ENCODE results near the gene SERTAD2. TPM values are rescaled to one million over a fixed set of nuclear protein-coding genes. Genes with fewer than 3 reads are reported as not detected.

The SERTAD2 gene
- total RNA-seq, 2 donors from 2014 or later = 15.3 to 26.0 TPM

GRCh38 chr2:64624108-64624610, 29.6 kb downstream of the SERTAD2 start:
- H3K4me1 ChIP-seq (replicated peaks) = no peaks in the 10 kb centered on the region
- 92% methylated on average over 6 of the region's 6 CpGs for WGBS
- TF ChIP-seq POLR2A (IDR thresholded peaks at IDR 0.05) (no peak), CTCF (IDR thresholded peaks at IDR 0.05) (no peak), POLR2AphosphoS5 (IDR thresholded peaks at IDR 0.05) (no peak)
- no peaks in the 10 kb centered on the region for H3K36me3 ChIP-seq
- no peak for DNase-seq (ENCODE audit: low spot score)
- no peak overlapping the region for H3K27ac ChIP-seq
- intact Hi-C loops (cut with DNase I) = no loop called here
- H3K27me3 ChIP-seq (replicated peaks; ENCODE audit: insufficient read depth) = no peaks in the 10 kb centered on the region
- no peak overlapping the region for H3K4me3 ChIP-seq
- H3K9me3 ChIP-seq = no peaks in the 10 kb centered on the region

- Histone ChIP-seq H3K27ac (no peak overlapping the region), H3K36me3 (no peaks in the 10 kb centered on the region), H3K9me3 (no peaks in the 10 kb centered on the region), H3K4me3 (no peak overlapping the region), H3K4me1 (replicated peaks) (no peaks in the 10 kb centered on the region), H3K27me3 (replicated peaks; ENCODE audit: insufficient read depth) (no peaks in the 10 kb centered on the region)
- no peak for TF ChIP-seq CTCF (IDR thresholded peaks at IDR 0.05)
- TF ChIP-seq POLR2AphosphoS5 (IDR thresholded peaks at IDR 0.05) = no peak
- TF ChIP-seq POLR2A (IDR thresholded peaks at IDR 0.05) = no peak
- intact Hi-C loops (cut with DNase I) = no loop called here
- no peak for DNase-seq (ENCODE audit: low spot score)
- WGBS = 74% methylated on average over 13 of the region's 13 CpGs
Measured at GRCh38 chr2:64623242-64623850, 30.4 kb downstream of the SERTAD2 start.

GRCh38 chr2:64622443-64623241, 31.1 kb downstream of the SERTAD2 start:
- Histone ChIP-seq H3K4me1 (replicated peaks) (no peaks in the 10 kb centered on the region), H3K36me3 (no peaks in the 10 kb centered on the region), H3K9me3 (no peaks in the 10 kb centered on the region), H3K4me3 (no peak overlapping the region), H3K27ac (no peak overlapping the region), H3K27me3 (replicated peaks; ENCODE audit: insufficient read depth) (no peaks in the 10 kb centered on the region)
- intact Hi-C loops (cut with DNase I) = no loop called here
- no peak for TF ChIP-seq CTCF (IDR thresholded peaks at IDR 0.05)
- no peak for TF ChIP-seq POLR2A (IDR thresholded peaks at IDR 0.05)
- TF ChIP-seq POLR2AphosphoS5 (IDR thresholded peaks at IDR 0.05) = no peak
- DNase-seq (ENCODE audit: low spot score) = no peak
- 84% methylated on average over 12 of the region's 13 CpGs for WGBS

GRCh38 chr2:64620661-64621060, 33.1 kb downstream of the SERTAD2 start:
- 31% methylated on average over 4 of the region's 4 CpGs for WGBS
- no peak for TF ChIP-seq POLR2AphosphoS5 (IDR thresholded peaks at IDR 0.05)
- Histone ChIP-seq H3K4me3 (no peak overlapping the region), H3K36me3 (no peaks in the 10 kb centered on the region), H3K27ac (no peak overlapping the region), H3K9me3 (no peaks in the 10 kb centered on the region), H3K4me1 (replicated peaks) (no peaks in the 10 kb centered on the region), H3K27me3 (replicated peaks; ENCODE audit: insufficient read depth) (no peaks in the 10 kb centered on the region)
- intact Hi-C loops (cut with DNase I) = no loop called here
- DNase-seq (ENCODE audit: low spot score) = no peak

- H3K4me3 ChIP-seq = no peak overlapping the region
- H3K27me3 ChIP-seq (replicated peaks; ENCODE audit: insufficient read depth) = no peaks in the 10 kb centered on the region
- H3K9me3 ChIP-seq = no peaks in the 10 kb centered on the region
- intact Hi-C loops (cut with DNase I) = no loop called here
- TF ChIP-seq POLR2A (IDR thresholded peaks at IDR 0.05) (no peak), POLR2AphosphoS5 (IDR thresholded peaks at IDR 0.05) (no peak), CTCF (IDR thresholded peaks at IDR 0.05) (no peak)
- WGBS = 33% methylated on average over 6 of the region's 6 CpGs
- DNase-seq (ENCODE audit: low spot score) = no peak
- no peaks in the 10 kb centered on the region for H3K4me1 ChIP-seq (replicated peaks)
- H3K27ac ChIP-seq = no peak overlapping the region
- no peaks in the 10 kb centered on the region for H3K36me3 ChIP-seq
Measured at GRCh38 chr2:64617631-64618151, 36.0 kb downstream of the SERTAD2 start.
